HG03558 (cell line): ENCODE measurements around the gene FAM107B.
"Not testable (repeated sequence)": the region's sequence is repeated elsewhere in the genome, so short reads cannot be mapped to it uniquely, and the experiment has no call there.

Experiments
- ATAC-seq: cut with Tn5 transposase; IDR thresholded peaks from one replicate; pipeline ENCODE4 v1.9.1; 2021; ENCODE audit warnings: moderate number of reproducible peaks; ENCODE audit not compliant: unreplicated experiment; ENCODE audit errors: extremely low read depth

The FAM107B gene

DNA sequence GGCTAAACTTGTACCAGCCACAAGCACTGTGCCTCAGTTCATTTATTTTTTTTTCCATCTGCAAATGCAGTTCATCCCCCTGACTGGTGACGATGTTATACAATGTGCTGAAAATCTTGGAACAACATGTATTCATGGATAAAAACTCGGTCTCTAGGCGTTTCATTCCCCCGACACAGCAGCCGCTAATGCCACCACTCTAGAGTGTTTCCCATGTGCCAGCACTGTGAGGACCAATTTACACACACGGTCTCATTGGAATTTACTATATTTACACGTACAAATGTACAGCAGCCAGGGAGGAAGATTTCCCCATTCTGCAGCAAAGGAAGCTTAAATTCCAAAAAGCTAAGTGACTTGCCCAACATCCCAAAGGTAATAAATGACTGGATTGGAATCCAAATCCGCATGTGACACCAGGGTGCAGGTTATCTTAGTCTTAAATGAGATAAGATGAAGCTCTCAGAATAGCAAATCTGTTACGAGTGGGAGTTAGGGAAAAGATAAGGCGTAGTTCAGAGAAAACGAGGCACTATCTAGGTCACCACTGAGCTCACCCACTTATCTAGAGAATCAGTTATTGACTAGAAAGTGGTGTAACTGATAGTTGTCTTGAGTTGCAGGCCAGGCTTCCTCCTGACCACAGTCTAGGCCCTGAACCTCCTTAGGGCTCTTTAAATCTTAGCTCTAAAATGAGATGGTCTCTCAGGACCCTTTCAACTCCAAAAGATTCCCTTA, 36.7 kb downstream of the FAM107B start:
- ATAC-seq, result no peak

DNA sequence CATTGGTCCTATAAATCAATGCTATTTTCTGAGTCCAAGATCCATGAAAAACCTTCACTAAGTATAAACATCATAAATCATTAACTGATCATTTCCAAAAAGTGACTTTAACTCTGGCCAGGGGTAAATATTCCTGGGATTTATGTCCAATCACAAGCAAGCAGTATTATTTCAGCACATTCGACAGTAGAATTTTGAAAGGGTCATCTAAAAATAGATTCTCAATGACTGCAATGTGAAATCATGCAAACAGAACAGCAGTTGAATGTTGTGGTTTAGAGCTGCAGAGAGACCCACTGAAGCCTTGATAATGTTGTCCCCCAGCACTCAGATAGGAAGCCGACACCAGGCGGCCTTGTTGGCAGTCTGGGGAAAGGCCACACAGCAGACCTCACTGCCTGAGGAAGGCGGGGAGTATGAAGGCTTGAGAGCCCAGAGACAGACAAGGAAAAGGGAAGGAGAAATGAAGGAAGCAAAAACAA, 38.1 kb downstream of the FAM107B start:
- ATAC-seq, result no peak

DNA sequence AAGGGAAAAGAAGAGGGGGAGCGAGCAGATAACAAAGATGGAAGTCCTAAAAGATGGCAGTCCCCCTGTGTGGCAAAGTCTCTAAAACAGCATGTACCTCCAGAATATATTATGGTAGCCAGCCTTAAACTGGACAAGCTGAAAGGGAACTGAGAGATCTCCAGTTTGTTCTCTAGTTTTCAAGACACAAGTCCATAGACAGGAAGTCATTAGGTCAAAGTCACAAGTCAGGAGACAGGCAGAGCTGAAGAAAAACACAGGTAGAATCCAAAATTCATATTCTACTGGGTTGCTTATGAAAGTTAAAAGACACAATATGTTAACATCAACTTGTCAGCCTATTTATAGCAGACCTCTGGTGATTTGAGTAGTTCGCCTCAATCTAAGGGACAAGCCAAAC, 38.7 kb downstream of the FAM107B start:
- ATAC-seq, result no peak

DNA sequence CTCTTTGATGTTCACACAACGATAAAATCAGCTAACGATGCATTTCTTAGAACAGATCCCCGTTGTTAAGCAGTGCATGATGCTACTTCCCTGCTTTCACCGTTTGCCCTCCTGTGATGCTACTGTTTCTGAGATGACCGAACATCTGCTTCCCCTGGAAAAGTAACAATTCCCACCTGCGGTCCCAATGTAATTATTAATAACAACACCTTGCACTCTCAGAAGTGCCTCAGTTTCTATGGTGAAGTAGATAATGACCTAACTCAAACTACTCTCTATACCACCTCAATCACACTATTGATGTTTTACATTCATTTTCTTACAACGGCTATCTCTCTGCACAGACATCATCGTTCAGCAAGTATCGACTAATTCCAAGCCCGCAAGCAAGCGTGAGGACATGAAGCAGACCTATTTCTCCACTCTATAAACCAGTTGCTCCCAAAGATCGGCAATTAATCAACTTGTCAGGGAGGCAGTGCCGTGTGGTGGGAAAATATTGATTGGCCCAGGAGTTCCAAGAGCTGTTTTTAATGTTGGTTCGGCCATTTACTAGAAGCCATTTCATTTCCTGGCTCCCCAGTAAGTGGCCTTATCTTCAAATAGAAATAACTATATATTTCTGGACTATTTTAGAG, 42.7 kb downstream of the FAM107B start:
- no peak for ATAC-seq

DNA sequence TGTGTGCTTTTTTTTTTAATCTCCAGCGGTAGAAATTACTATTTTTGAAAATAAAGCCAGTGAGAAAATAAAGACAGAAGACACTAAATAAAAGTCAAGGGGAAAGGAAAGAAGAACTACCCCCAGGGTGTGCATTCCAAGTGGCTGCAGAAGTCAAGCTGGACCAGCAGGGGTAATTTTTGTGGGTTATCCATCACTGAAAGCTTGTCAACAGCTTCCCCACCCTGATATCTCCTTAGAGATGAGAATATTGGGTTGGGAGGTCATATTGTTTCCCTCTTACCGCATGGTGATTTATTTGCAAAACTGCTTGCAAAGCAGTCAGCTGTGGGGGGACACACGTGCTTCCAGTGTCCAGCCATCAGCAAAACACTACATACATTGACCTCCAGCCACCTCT, 46.4 kb downstream of the FAM107B start:
- no peak for ATAC-seq

DNA sequence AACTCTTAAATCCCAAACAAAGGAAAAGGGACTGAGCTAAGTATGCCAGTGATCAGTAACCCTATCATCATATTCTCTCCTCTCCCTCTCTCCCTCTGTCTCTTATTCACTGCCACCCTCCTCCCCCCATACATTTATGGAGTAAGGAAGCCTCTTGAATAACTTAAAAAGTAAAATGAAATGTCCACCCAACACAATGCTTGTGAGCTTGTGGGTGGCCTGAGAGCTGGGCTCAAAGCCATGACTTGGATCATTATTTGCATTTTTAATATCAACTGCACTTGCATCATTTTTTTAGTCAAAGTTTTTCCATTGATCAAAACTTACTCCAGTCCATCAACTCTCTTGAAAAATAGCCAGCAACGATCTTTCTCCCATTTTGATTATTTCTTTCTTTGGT, 46.8 kb downstream of the FAM107B start:
- no peak for ATAC-seq

DNA sequence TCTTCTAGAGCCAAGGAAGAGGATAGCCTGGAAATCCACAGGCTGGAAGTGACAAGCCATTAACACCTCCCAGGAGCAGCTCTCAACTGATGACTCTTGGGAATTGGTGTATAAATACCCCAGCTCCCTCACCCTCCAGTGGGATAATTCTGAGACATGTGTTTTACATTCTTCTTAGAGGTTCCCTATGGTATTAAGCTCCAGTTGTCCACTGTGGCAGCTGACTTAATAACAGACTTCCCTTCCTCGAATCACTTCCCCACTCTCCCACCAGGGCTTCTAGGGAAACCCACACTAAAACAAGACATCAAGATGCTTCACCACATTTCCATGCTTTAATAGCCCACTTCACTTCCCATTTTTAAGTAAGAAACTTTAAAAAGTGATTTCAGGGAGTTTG, 47.2 kb downstream of the FAM107B start:
- no peak for ATAC-seq

DNA sequence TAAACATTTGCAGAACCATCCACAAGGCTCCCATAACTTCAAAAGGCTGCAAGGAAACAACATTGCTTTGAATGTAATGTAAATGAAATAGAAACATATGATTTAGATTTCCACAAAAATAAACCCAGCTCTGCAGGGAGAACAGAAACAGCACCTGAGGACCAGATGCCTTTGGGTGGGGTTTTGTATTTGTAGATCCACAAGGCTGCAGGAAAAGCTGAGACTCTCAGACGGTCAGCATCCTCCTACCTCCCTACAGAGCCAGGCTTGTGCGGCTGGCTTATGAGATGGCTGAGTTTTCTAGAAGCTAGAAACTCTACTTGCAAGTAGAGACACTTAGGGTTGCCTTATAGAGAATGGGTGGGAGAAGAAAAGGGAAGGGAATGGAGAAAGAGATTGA, 49.8 kb downstream of the FAM107B start:
- no peak for ATAC-seq

DNA sequence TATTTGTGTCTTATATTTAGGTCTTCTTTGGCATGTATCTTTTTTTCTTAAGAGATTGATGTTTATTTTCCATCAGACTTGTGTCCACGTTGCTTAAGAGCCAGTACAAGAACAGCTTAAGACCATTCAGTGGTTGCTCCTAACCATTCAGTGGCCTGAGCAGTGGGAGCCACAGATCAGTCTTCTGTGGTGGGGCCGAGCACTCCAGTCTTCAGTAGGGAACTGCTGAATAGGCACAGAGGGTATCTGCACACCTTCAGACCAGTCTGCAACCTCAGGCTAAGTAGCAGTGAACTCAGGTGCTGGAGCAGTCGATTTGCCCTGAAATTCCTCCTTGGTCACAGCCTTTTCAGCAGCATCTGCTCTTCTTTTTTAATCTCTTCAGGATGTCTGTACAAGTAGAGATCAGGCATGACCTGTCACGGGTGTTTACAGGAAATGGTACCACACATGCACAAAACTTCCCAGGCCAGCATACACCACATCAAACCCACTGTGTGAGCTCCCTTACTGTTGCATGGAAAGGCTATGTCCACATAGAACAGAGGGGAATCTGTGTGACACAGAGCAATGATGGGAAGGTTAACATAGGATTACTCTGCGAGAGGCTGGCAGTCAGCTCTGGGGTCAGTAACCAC, 51.5 kb downstream of the FAM107B start:
- no peak for ATAC-seq

DNA sequence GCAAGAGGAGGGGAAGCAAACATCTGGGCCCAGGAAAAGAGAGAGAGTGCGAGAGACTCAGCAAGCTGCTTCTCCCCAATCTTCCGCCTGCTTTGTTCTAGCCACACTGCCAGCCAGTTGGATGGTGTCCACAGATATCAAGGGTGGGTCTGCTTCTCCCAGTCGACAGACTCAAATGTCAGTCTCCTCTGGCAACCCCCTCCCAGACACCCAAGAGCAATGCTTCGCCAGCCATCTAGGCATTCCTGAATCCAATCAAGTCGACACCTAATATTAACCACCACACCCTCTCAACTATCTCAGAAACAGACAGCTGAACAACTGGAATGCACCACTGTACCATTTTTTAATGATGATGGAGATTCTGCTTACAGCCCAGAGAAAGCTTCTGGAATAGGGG, 57.1 kb downstream of the FAM107B start:
- ATAC-seq, result no peak

DNA sequence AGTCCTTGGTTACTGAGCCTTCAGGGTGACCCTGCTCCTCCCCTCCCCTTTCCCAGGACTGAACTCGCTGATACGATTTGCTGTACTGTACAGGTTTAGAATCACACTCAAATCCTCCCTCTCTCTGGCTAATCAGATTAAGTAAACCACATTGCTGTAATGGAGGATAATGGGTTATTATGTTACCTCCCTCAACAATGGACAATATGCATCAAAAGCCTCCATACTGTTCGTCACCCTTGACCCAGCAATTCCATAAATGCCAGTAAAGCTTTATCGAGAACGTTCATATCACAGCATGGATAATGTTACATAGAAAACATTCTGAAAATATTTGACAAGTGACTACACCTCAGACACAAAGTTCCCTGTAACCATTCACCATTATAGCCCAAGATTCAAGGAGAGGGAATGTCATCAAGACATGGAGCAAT, 61.7 kb downstream of the FAM107B start:
- no peak for ATAC-seq

DNA sequence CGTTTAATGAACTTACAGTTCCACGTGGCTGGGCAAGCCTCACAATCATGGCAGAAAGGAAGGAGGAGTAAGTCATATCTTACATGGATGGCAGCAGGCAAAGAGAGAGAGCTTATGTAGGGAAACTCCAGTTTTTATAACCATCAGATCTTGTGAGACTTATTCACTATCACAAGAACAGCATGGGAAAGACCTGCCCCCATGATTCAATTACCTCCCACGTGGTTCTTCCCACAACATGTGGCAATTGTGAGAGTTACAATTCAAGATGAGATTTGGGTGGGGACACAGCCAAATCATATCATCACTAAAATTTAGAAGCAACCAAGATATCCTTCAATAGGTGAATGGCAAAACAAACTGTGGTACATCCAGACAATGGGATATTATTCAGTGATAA, 65.4 kb downstream of the FAM107B start:
- not testable (repeated sequence) for ATAC-seq

DNA sequence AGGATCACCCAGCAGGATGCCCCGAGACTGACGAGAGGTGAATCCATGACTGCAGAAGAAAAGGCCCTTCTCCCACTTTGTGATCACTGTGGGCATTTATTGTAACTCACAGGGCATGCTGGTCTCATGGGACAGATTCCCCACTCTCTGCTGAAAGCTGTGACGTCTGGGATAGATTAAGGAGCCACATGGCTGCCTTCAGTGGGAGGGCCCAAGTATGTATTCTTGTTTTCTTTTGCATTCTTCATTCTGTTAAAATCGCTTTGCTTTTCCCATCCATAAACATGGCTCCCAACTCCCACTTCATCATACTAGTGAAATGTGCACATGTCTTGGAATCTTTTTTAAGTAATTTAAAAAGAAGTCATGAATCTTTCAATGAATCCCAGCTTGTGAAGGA, 67.2 kb downstream of the FAM107B start:
- no peak for ATAC-seq

DNA sequence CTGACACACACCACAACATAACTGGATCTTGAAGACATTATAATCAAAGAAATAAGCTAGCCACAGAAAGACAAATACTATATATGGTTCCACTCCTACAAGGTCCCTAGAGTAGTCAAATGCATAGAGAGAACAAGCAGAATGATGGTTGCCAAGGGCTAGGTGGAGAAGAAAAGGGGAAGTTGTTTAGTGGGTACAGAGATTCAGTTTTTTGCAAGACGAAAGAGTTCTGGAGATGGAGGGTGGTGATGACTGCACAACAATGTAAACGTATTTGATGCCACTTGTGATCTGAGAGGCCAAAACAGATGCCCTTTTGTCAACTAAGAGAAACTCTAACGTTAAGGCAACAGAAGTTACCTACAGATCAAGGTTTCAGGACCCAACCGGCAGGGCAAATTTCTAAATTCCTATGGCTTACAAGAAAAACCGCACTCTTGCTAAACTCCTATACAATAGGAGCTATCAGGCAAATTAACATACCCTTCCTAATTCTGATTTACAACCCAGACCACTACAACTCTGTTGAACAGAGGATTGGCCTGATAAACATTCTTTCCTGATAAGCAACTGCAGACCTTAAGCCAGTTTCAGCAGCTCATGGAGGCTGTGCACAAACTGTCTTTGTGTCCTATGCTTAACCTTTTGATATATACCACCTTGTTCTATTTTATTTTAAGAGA, 69.0 kb downstream of the FAM107B start:
- ATAC-seq, result no peak

DNA sequence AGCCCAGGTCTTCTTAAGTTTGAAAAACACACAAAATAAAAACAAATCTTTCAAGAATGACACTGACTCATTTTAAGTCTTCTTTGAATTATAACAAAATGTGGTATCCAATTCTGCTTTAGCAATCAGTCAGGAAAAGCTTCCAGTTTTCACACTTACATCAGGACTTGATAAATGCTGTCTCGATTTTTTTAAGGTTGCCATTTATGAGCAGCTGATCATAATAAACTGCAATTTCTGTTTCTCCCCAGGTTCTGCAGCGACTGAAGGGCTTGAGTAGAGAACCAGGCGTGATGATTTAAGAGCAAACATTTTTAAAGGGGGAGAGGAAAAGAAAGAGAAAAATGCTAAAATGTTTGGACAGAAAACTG, 71.1 kb downstream of the FAM107B start:
- ATAC-seq, result no peak

DNA sequence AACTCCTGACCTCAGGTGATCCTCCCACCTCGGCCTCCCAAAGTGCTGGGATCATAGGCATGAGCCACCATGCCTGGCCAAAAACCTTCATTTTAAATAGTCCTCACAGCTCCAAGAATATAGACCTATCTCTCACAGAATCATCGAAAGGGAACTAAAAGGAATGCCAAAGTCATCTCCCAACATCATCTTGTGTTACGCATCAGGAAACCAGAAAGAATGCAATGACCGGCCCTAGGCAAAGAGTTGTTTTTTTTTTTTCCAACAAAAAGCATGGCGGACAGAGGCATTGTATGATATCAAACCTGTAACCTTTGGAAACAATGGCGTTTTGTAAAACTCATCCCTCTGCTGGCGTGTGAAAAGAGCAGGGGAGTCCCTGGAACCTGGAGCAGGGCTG, 73.2 kb downstream of the FAM107B start:
- ATAC-seq, result no peak

DNA sequence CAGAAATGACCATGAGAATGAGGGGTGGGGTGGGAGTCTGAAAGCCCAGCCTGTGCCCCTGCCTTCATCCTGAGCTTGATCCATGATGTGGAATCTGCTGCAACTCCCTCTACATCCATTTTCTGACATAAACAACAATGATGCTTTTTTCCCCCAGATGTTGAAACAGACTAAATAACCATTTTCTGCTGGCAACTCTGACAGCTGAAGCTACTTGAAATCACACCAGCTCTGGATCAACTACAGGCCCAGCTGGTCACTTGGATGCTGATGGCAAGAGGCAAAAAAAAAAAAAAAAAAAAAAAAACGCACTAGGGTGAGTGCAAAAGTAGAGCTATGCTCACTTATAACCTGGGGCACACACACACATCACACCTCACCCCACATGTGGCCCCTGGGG, 74.2 kb downstream of the FAM107B start:
- ATAC-seq, result no peak

DNA sequence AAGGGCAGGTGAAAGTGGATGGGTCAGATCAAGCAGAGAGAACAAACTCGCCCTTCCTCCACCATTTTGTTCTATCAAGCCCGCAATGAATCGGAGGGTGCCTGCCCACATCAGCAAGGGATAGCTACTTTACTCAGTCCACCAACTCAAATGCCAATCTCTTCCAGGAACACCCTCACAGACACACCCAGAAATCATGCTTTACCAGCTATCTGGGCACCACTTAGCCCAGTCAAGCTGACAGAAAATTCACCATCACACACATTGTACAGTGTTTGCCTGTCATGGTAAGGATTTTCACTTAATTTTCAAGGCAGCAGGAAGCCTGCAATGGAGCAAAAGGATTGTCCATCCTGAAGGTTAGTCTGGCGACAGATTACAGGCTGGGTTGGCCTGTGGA, 75.2 kb downstream of the FAM107B start:
- no peak for ATAC-seq

DNA sequence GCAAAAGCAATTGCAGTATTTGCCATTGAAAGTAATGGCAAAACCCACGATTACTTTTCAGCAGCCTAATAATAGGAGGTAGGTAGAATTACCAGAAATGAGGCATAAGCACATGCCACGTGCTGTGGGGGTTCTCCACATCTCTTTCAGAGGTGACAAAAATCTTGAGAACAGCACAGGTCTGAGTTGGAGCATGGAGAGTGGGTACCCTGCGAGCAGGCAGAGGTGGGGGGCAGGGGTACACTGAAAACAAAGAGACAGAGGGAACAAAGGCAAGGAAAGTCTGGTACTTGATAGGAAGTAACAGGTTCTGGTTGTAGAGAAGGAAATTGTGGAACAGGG, 75.9 kb downstream of the FAM107B start:
- ATAC-seq, result no peak

DNA sequence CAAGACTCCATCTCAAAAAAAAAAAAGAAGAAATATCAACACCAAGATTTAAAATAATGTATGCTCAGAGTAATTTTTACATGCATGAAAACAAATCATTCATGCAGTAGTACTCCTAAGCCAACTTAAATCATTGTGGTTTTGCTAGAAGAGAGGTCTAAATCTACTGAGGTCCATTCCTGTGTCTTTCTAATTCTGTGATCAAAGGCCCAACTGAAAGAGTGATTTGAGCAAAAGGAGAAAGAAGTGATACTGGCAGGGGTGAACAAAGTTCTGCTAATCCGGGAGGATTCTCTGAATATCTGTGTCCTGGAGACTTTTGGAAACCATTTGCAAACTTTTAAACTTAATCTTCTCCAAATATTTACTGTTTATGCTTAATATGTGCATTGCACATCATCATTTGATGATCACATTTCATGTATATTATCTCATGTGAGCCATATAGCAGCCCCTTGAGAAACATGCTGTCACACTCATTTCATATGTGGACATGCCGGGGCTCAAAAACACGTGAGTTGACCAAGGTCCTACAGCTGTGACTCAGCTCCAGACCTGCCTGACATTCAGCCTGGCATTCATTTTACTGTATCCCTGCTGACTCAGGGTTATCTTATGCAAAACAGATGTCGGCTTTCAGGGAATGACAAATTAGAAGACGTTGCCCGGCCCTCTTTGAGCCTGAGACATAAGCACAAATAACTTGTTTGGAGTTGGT, 76.4 kb downstream of the FAM107B start:
- no peak for ATAC-seq

DNA sequence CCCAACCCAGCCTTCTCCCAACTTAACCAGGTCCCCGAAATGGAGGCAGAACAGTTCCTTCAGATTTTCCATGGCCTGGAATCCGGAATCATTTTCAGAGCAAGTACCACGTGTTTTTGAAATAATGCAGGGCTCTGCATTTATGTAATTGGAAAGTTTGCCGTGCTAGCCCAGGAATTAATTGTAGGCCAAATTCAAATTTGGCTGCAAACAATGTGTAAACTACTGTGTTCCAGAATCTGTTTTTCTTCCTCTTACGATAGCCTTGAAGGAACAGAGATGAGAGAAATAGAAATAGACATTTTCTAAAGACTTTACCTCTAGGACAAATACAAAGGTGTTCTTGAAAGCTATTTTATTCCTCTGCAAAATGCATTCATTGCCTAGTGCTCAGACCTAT, 77.4 kb downstream of the FAM107B start:
- no peak for ATAC-seq
